Measurements from ENCODE around the gene RFT1. TPM values are rescaled to one million over a fixed set of nuclear protein-coding genes. Genes with fewer than 3 reads are reported as not detected.

The RFT1 gene
- total RNA-seq, 1 experiment from 2014 or later = 33.6 TPM

DNA sequence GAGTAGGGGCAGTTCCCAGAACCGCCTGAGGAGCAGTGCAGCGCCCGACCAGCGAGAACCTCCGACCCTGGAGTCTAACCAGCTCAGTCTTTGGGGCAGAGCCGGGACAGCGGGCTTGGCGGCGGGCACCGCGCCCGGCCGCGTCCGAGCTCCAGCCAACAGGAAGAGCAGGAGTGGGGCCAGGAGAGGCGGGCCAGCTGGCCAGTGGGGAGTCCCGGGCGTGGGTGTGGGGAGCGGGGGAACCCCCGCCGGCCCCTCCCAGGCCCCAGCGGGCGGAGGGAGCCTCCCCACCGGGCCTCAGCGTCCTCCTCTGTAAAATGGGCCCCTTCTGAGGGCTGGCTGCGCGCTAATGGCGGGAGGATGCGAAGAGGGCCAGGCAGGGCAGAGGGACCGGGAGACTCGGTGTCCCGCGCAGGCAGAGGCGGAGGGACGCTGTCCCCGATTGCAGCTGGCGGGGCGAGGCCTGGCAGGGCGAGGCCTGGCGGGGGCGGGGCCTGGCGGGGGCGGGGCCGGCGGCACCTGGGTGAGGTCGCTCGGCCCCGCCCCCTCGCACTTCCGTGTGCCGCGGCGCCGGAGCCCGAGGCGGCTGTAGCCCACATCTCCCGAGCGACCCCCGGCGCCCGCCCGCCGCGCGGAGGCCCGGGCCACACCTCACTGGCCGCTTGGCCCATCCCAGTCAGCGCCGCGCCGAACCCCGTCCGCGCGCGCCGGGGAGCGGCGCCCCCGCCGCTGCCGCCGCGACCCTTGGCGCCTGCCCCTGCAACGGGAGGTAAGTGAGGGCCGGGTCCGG lies 30.6 kb upstream of the RFT1 start, which contains the start of gene PRKCD (continued):
- TF ChIP-seq SRF (IDR thresholded peaks at IDR 0.05; ENCODE audit: low read depth) (no peak), CEBPB (IDR thresholded peaks at IDR 0.05; ENCODE audit: low read depth) (no peak), POLR2A (IDR thresholded peaks at IDR 0.05; ENCODE audit: borderline replicate concordance, extremely low read depth, insufficient read depth, insufficient read length) (no peak), ZNF274 (IDR thresholded peaks at IDR 0.05; ENCODE audit: low read depth, low read length) (no peak), CTCF (IDR thresholded peaks at IDR 0.05 in 2 of 3, conservative IDR thresholded peaks at IDR 0.05 in 1 of 3; ENCODE audit: borderline replicate concordance in 1 of 3, insufficient read depth in 1 of 3, low read depth in 2 of 3, low read length in 2 of 3) (peak in 2 of 3 experiments; percentile 27 to 31; a peak in 3 of 6 replicates), EZH2 (IDR thresholded peaks at IDR 0.05) (no peak), SIN3A (IDR thresholded peaks at IDR 0.05; ENCODE audit: low read depth) (no peak)
- TF ChIP-seq, protein P1, sequence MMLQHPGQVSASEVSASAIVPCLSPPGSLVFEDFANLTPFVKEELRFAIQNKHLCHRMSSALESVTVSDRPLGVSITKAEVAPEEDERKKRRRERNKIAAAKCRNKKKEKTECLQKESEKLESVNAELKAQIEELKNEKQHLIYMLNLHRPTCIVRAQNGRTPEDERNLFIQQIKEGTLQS (IDR thresholded peaks at IDR 0.05) = no peak
- TF ChIP-seq, protein P2, sequence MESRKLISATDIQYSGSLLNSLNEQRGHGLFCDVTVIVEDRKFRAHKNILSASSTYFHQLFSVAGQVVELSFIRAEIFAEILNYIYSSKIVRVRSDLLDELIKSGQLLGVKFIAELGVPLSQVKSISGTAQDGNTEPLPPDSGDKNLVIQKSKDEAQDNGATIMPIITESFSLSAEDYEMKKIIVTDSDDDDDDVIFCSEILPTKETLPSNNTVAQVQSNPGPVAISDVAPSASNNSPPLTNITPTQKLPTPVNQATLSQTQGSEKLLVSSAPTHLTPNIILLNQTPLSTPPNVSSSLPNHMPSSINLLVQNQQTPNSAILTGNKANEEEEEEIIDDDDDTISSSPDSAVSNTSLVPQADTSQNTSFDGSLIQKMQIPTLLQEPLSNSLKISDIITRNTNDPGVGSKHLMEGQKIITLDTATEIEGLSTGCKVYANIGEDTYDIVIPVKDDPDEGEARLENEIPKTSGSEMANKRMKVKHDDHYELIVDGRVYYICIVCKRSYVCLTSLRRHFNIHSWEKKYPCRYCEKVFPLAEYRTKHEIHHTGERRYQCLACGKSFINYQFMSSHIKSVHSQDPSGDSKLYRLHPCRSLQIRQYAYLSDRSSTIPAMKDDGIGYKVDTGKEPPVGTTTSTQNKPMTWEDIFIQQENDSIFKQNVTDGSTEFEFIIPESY (IDR thresholded peaks at IDR 0.05; ENCODE audit: extremely low read depth, insufficient replicate concordance, low read length) = peak; percentile 59
